Measurements from ENCODE around the gene SIGLEC1. TPM values are rescaled to one million over a fixed set of nuclear protein-coding genes. Genes with fewer than 3 reads are reported as not detected.

The SIGLEC1 gene
- total and polyA plus RNA-seq, 10 of the 15 experiments (the other 5 are each of a cell fraction or from before 2014, with no cell fraction given) = 0.05 TPM; not detected in 9

DNA sequence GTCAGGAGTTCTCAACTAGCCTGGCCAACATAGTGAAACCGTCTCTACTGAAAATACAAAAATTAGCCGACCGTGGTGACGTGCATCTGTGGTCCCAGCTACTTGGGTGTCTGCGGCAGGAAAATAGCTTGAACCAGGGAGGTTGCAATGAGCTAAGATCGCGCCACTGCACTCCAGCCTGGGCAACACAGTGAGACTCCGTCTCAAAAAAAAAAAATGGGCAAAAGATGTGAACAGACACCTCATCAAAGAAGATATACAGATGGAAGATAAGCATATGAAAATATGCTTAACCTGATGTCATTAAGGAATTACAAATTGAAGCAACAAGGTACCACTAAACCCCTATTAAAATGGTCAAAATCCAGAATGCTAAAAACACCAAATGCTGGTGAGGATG, 10.9 kb upstream of the SIGLEC1 start (continued):
- TF ChIP-seq, protein P1, sequence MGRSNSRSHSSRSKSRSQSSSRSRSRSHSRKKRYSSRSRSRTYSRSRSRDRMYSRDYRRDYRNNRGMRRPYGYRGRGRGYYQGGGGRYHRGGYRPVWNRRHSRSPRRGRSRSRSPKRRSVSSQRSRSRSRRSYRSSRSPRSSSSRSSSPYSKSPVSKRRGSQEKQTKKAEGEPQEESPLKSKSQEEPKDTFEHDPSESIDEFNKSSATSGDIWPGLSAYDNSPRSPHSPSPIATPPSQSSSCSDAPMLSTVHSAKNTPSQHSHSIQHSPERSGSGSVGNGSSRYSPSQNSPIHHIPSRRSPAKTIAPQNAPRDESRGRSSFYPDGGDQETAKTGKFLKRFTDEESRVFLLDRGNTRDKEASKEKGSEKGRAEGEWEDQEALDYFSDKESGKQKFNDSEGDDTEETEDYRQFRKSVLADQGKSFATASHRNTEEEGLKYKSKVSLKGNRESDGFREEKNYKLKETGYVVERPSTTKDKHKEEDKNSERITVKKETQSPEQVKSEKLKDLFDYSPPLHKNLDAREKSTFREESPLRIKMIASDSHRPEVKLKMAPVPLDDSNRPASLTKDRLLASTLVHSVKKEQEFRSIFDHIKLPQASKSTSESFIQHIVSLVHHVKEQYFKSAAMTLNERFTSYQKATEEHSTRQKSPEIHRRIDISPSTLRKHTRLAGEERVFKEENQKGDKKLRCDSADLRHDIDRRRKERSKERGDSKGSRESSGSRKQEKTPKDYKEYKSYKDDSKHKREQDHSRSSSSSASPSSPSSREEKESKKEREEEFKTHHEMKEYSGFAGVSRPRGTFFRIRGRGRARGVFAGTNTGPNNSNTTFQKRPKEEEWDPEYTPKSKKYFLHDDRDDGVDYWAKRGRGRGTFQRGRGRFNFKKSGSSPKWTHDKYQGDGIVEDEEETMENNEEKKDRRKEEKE (IDR thresholded peaks at IDR 0.05) = no peak
- TF ChIP-seq FOS (IDR thresholded peaks at IDR 0.05; ENCODE audit: borderline replicate concordance, extremely low read depth, insufficient read length) (no peak), MYB (IDR thresholded peaks at IDR 0.05; ENCODE audit: borderline replicate concordance, low read depth, low read length) (no peak), NR2C2 (IDR thresholded peaks at IDR 0.05; ENCODE audit: borderline replicate concordance, control insufficient read depth, insufficient read length, low read depth) (no peak), SRF (IDR thresholded peaks at IDR 0.05; ENCODE audit: low read depth in 2 of 2, low read length in 2 of 2) (no peak), ZBED1 (IDR thresholded peaks at IDR 0.05; ENCODE audit: borderline replicate concordance) (no peak)

DNA sequence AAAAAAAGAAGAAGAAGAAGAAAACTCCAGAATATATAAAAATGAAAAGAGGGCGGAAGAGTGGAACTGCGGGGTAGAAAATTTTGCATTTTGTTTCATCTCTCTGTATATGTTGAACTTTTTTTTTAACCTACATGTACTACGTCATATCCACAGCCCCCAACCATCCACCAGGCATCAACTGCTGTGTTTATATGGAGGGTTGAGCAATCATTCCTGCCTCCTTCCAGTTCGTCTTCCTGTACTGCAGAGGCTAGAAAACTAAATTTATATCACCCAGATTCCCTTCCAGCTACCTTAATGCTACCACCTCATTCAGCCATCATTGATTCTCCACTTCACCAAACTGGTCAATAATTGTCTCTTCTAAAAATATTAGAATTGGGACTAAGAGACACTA, 9.5 kb upstream of the SIGLEC1 start:
- in situ Hi-C loops (cut with MboI) = no loop called here
- WGBS (ENCODE audit: insufficient coverage, insufficient replicate concordance, low lambda C conversion rate, missing lambda C conversion rate) = 77% methylated on average over 4 of the region's 4 CpGs
- DNase-seq (ENCODE audit: low read depth, low spot score) (no peak), ATAC-seq (no peak), FAIRE-seq (no peak)
- Histone ChIP-seq H3K9ac (ENCODE audit: control insufficient read depth, insufficient read depth, low read length) (no peak overlapping the region), H3K4me3 (no peak overlapping the region), H3K79me2 (ENCODE audit: control insufficient read depth, insufficient read depth, low read length) (no peaks in the 10 kb centered on the region), H3K36me3 (ENCODE audit: control insufficient read depth in 2 of 2, insufficient read depth in 2 of 2, low read length in 1 of 2) (no peaks in the 10 kb centered on the region), H4K20me1 (ENCODE audit: control insufficient read depth, insufficient read depth) (no peaks in the 10 kb centered on the region), H3K27me3 (replicated peaks in 1 of 2; ENCODE audit: control insufficient read depth in 2 of 2, insufficient read depth in 2 of 2, low read length in 1 of 2) (no peaks in the 10 kb centered on the region), H3K9me3 (replicated peaks; ENCODE audit: control insufficient read depth, insufficient read depth, low read length) (no peaks in the 10 kb centered on the region), H3K4me2 (ENCODE audit: control insufficient read depth, insufficient read depth) (no peak overlapping the region), H3K4me1 (ENCODE audit: control insufficient read depth, insufficient read depth, low read length) (peaks cover 15% of the 10 kb centered on the region), H2AFZ (ENCODE audit: control insufficient read depth, low read depth, low read length) (no peak overlapping the region), H3K27ac (ENCODE audit: control insufficient read depth, insufficient read depth) (no peak overlapping the region)
- POLR2A ChIA-PET = no interaction called here
- CTCF ChIA-PET = interaction anchor here (0.6 to 1.2 kb wide), 2 partner anchors 45 to 111 kb away, joined by 3 to 4 read pairs; no protein-coding TSS in a partner anchor
- RAD21 ChIA-PET (ENCODE audit: unreplicated experiment) = no interaction called here
- BruUV-seq (replicated peaks) = no TSS peak
- SMC1A ChIA-PET (ENCODE audit: uncharacterized antibody, unreplicated experiment) = interaction anchor here (0.9 kb wide), 1 partner anchor 47 kb away, joined by 4 read pairs; no protein-coding TSS in a partner anchor
- TF ChIP-seq, protein P2, sequence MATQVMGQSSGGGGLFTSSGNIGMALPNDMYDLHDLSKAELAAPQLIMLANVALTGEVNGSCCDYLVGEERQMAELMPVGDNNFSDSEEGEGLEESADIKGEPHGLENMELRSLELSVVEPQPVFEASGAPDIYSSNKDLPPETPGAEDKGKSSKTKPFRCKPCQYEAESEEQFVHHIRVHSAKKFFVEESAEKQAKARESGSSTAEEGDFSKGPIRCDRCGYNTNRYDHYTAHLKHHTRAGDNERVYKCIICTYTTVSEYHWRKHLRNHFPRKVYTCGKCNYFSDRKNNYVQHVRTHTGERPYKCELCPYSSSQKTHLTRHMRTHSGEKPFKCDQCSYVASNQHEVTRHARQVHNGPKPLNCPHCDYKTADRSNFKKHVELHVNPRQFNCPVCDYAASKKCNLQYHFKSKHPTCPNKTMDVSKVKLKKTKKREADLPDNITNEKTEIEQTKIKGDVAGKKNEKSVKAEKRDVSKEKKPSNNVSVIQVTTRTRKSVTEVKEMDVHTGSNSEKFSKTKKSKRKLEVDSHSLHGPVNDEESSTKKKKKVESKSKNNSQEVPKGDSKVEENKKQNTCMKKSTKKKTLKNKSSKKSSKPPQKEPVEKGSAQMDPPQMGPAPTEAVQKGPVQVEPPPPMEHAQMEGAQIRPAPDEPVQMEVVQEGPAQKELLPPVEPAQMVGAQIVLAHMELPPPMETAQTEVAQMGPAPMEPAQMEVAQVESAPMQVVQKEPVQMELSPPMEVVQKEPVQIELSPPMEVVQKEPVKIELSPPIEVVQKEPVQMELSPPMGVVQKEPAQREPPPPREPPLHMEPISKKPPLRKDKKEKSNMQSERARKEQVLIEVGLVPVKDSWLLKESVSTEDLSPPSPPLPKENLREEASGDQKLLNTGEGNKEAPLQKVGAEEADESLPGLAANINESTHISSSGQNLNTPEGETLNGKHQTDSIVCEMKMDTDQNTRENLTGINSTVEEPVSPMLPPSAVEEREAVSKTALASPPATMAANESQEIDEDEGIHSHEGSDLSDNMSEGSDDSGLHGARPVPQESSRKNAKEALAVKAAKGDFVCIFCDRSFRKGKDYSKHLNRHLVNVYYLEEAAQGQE (IDR thresholded peaks at IDR 0.05; ENCODE audit: low read depth, low read length) = no peak
- TF ChIP-seq, protein P3, sequence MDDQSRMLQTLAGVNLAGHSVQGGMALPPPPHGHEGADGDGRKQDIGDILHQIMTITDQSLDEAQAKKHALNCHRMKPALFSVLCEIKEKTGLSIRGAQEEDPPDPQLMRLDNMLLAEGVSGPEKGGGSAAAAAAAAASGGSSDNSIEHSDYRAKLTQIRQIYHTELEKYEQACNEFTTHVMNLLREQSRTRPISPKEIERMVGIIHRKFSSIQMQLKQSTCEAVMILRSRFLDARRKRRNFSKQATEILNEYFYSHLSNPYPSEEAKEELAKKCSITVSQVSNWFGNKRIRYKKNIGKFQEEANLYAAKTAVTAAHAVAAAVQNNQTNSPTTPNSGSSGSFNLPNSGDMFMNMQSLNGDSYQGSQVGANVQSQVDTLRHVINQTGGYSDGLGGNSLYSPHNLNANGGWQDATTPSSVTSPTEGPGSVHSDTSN (IDR thresholded peaks at IDR 0.05; ENCODE audit: insufficient replicate concordance, low read depth, low read length) = no peak
- TF ChIP-seq, protein P4, sequence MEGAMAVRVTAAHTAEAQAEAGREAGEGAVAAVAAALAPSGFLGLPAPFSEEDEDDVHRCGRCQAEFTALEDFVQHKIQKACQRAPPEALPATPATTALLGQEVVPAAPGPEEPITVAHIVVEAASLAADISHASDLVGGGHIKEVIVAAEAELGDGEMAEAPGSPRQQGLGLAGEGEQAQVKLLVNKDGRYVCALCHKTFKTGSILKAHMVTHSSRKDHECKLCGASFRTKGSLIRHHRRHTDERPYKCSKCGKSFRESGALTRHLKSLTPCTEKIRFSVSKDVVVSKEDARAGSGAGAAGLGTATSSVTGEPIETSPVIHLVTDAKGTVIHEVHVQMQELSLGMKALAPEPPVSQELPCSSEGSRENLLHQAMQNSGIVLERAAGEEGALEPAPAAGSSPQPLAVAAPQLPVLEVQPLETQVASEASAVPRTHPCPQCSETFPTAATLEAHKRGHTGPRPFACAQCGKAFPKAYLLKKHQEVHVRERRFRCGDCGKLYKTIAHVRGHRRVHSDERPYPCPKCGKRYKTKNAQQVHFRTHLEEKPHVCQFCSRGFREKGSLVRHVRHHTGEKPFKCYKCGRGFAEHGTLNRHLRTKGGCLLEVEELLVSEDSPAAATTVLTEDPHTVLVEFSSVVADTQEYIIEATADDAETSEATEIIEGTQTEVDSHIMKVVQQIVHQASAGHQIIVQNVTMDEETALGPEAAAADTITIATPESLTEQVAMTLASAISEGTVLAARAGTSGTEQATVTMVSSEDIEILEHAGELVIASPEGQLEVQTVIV (IDR thresholded peaks at IDR 0.05; ENCODE audit: borderline replicate concordance, partially characterized antibody) = no peak
- TF ChIP-seq MEF2B (IDR thresholded peaks at IDR 0.05; ENCODE audit: partially characterized antibody, poor library complexity, severe bottlenecking) (no peak), ZSCAN29 (IDR thresholded peaks at IDR 0.05) (no peak), EP300 (IDR thresholded peaks at IDR 0.05; ENCODE audit: borderline replicate concordance in 1 of 2, control insufficient read depth in 1 of 2, low read depth in 2 of 2, low read length in 2 of 2) (no peak)
- intact Hi-C loops (cut with micrococcal nuclease; ENCODE audit: unreplicated experiment) = no loop called here
